ENCODE results near the gene TAB2. TPM values are rescaled to one million over a fixed set of nuclear protein-coding genes. Genes with fewer than 3 reads are reported as not detected.

Gene TAB2
- total RNA-seq, 1 experiment from 2014 or later, result 43.6 TPM

DNA sequence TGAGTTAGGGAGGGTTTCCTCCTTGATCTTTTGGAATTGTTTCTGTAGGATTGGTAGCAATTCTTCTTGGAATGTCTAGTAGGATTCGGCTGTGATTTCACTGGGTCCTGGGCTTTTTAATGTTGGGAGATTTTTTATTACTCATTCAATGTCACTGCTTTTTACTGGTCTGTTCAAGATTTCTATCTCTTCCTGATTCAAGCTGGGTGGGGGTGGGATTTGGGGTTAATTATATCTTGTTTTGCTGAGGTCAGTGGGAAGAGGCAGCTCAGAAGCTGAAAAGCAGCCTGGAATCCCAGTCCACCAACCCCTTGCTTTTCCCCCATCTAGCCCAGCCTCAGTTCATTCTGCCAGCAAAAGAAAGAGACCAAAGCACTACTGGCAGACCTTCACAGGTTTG is 122.1 kb downstream of the TAB2 start:
- no peaks in the 10 kb centered on the region for H3K27me3 Mint-ChIP-seq (ENCODE audit: insufficient read depth, unreplicated experiment)
- intact Hi-C loops (cut with micrococcal nuclease; ENCODE audit: unreplicated experiment), result no loop called here
- H3K4me3 Mint-ChIP-seq (ENCODE audit: unreplicated experiment), result no peak overlapping the region
- peaks cover 8% of the 10 kb centered on the region; the same call in 1 of the 2 replicates for H3K4me1 ChIP-seq
- peaks cover 7% of the 10 kb centered on the region for H3K4me1 Mint-ChIP-seq (ENCODE audit: low read depth, unreplicated experiment)
- H3K36me3 ChIP-seq (ENCODE audit: control insufficient read depth, insufficient read depth, low read length), result no peaks in the 10 kb centered on the region
- no peaks in the 10 kb centered on the region for H3K9me3 ChIP-seq
- no peak overlapping the region for H3K27ac Mint-ChIP-seq (ENCODE audit: unreplicated experiment)
- no peaks in the 10 kb centered on the region for H3K9me3 Mint-ChIP-seq (ENCODE audit: unreplicated experiment)
- H3K27me3 ChIP-seq (replicated peaks; ENCODE audit: control insufficient read depth, insufficient read depth, low read length), result no peaks in the 10 kb centered on the region
- TF ChIP-seq CTCF (IDR thresholded peaks at IDR 0.05; ENCODE audit: insufficient read depth in 1 of 2, low read depth in 1 of 2, low read length in 1 of 2, severe bottlenecking in 1 of 2, unreplicated experiment in 1 of 2), result no peak
- BruUV-seq (replicated peaks), result no TSS peak
- no peak for DNase-seq
- H3K4me3 ChIP-seq (ENCODE audit: low read depth, low read length), result no peak overlapping the region
- no peaks in the 10 kb centered on the region for H3K36me3 Mint-ChIP-seq (ENCODE audit: insufficient read depth, unreplicated experiment)
- ChIA-PET POLR2A (no interaction called here), CTCF (no interaction called here)

DNA sequence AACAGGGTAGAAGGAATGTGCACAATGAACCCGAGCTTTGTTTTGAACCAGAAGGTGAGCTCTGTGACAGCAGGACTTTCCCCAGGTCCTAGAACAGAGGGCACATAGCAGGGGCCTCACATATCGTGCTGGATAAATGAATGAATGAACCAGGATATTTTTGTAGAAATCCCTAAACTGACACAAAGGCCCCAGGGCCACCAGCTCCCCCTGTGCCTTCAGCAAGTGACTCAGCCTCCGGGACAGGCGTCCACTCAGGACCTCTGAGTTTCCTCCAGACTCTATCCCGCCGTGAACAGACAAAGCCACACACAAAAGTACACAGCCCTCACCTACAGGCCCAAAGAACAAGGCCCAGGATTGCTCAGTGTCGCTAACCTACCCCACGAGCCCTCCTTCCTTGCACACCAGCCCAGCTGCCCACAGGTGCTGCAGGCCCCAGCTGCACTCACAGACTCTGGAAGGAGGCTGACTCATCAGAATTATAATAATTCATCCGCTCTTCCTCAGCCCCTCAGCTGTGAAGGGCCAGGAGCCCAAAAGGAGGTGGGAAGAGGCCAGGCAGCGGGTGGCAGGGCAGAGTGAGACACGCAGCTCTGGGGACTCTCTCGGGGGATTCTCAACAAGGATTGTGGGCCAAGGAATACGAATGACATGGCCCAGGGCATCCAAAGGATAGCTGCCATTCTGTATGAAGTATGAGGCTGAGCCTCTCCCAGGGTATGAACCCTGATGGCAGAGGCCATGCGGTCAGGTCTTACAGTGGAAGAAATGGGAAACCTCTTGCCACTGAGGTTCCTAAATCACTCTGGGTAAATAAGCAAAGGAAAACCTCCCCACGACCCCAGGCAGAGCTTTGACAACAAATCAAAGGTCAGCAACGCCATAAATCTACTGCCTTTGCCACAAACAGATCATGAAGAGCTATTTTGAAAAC is 123.5 kb downstream of the TAB2 start:
- intact Hi-C loops (cut with micrococcal nuclease; ENCODE audit: unreplicated experiment), result no loop called here
- H3K4me3 ChIP-seq (ENCODE audit: low read depth, low read length), result no peak overlapping the region
- TF ChIP-seq CTCF (IDR thresholded peaks at IDR 0.05; ENCODE audit: insufficient read depth in 1 of 2, low read depth in 1 of 2, low read length in 1 of 2, severe bottlenecking in 1 of 2, unreplicated experiment in 1 of 2), result no peak
- H3K27me3 Mint-ChIP-seq (ENCODE audit: insufficient read depth, unreplicated experiment), result no peaks in the 10 kb centered on the region
- no peaks in the 10 kb centered on the region for H3K27me3 ChIP-seq (replicated peaks; ENCODE audit: control insufficient read depth, insufficient read depth, low read length)
- CTCF ChIA-PET, result interaction anchor here (0.5 to 1.0 kb wide), 3 partner anchors 32 to 249 kb away, joined by 3 to 5 read pairs (median 4); partner anchors contain the start of gene GINM1
- no peaks in the 10 kb centered on the region for H3K9me3 Mint-ChIP-seq (ENCODE audit: unreplicated experiment)
- peaks cover 7% of the 10 kb centered on the region for H3K4me1 Mint-ChIP-seq (ENCODE audit: low read depth, unreplicated experiment)
- no TSS peak for BruUV-seq (replicated peaks)
- POLR2A ChIA-PET, result interaction anchor here (0.5 kb wide), 1 partner anchor 80 kb away, joined by 6 read pairs; no protein-coding TSS in a partner anchor
- H3K4me3 Mint-ChIP-seq (ENCODE audit: unreplicated experiment), result no peak overlapping the region
- no peaks in the 10 kb centered on the region for H3K9me3 ChIP-seq
- peak overlapping the region; percentile 39 for H3K27ac Mint-ChIP-seq (ENCODE audit: unreplicated experiment)
- peaks cover 8% of the 10 kb centered on the region; the same call in 1 of the 2 replicates for H3K4me1 ChIP-seq
- no peaks in the 10 kb centered on the region for H3K36me3 Mint-ChIP-seq (ENCODE audit: insufficient read depth, unreplicated experiment)
- H3K36me3 ChIP-seq (ENCODE audit: control insufficient read depth, insufficient read depth, low read length), result no peaks in the 10 kb centered on the region
- no peak for DNase-seq

DNA sequence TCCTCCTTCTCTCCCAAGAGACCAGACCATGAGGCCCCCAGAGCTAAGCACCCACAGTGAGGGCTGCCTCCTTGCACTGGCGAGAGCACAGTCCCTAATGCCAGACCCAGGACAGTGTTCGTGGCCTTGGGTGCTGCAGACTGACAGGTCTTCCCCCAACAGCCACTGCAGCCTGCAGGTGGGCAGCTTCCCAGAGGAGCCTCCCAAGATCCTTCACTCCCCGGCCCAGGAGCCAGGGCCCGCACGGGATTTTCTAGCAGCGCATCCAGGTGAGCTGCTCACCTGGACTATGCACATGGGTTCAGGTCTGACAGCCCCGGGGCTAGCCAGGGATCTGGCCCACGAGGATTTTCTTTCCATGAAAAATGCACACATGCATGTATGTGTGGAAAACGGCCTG is 124.2 kb downstream of the TAB2 start:
- intact Hi-C loops (cut with micrococcal nuclease; ENCODE audit: unreplicated experiment), result no loop called here
- peak overlapping the region; percentile 39 for H3K27ac Mint-ChIP-seq (ENCODE audit: unreplicated experiment)

More for the DNA sequence above, 124.2 kb downstream of the TAB2 start:
- Mint-ChIP-seq H3K9me3 (ENCODE audit: unreplicated experiment) (no peaks in the 10 kb centered on the region), H3K4me1 (ENCODE audit: low read depth, unreplicated experiment) (peaks cover 7% of the 10 kb centered on the region), H3K36me3 (ENCODE audit: insufficient read depth, unreplicated experiment) (no peaks in the 10 kb centered on the region), H3K27me3 (ENCODE audit: insufficient read depth, unreplicated experiment) (no peaks in the 10 kb centered on the region), H3K4me3 (ENCODE audit: unreplicated experiment) (no peak overlapping the region)
- H3K4me3 ChIP-seq (ENCODE audit: low read depth, low read length), result no peak overlapping the region
- H3K4me1 ChIP-seq, result peaks cover 8% of the 10 kb centered on the region; the same call in 1 of the 2 replicates
- no peaks in the 10 kb centered on the region for H3K36me3 ChIP-seq (ENCODE audit: control insufficient read depth, insufficient read depth, low read length)
- BruUV-seq (replicated peaks), result no TSS peak
- no peaks in the 10 kb centered on the region for H3K9me3 ChIP-seq
- CTCF ChIA-PET, result interaction anchor here (0.6 to 1.0 kb wide), 2 partner anchors 32 to 249 kb away, joined by 3 to 4 read pairs; no protein-coding TSS in a partner anchor
- no peak for TF ChIP-seq CTCF (IDR thresholded peaks at IDR 0.05; ENCODE audit: insufficient read depth in 1 of 2, low read depth in 1 of 2, low read length in 1 of 2, severe bottlenecking in 1 of 2, unreplicated experiment in 1 of 2)
- no peak for DNase-seq
- POLR2A ChIA-PET, result no interaction called here
- no peaks in the 10 kb centered on the region for H3K27me3 ChIP-seq (replicated peaks; ENCODE audit: control insufficient read depth, insufficient read depth, low read length)

All from Caco-2 (cell line).